AG09319 (cell line): ENCODE measurements around the gene TTC4.

Experiments
- DNase-seq: peaks from one replicate; pipeline ENCODE4 v3.0.0-alpha.2; 2010; ENCODE audit warnings: low read depth; ENCODE audit errors: extremely low read depth
- CTCF ChIP-seq: IDR thresholded peaks from 2 replicates; pipeline ENCODE4 v1.5.1; 2011; ENCODE audit warnings: low read depth, mild to moderate bottlenecking, inconsistent platforms, low read length, moderate library complexity

Gene TTC4

GRCh38 chr1:54701996-54702395 is 13.7 kb upstream of the TTC4 start:
- TF ChIP-seq CTCF = no peak
- no peak for DNase-seq

GRCh38 chr1:54703471-54703870 is 12.2 kb upstream of the TTC4 start:
- TF ChIP-seq CTCF = no peak
- no peak for DNase-seq

GRCh38 chr1:54705153-54705552 is 10.5 kb upstream of the TTC4 start:
- TF ChIP-seq CTCF = no peak
- DNase-seq = no peak

- DNase-seq = no peak
- no peak for TF ChIP-seq CTCF
These were observed 9.2 kb upstream of the TTC4 start for GRCh38 chr1:54706419-54706818.

GRCh38 chr1:54708385-54708784 is 7.3 kb upstream of the TTC4 start:
- no peak for DNase-seq
- TF ChIP-seq CTCF = no peak

GRCh38 chr1:54709547-54710292 is 5.9 kb upstream of the TTC4 start:
- no peak for TF ChIP-seq CTCF
- DNase-seq = no peak

- TF ChIP-seq CTCF = no peak
- DNase-seq = no peak
These were observed 5.2 kb upstream of the TTC4 start for GRCh38 chr1:54710434-54710833.
